ENCODE results near the gene FOXA2. TPM values are rescaled to one million over a fixed set of nuclear protein-coding genes. Genes with fewer than 3 reads are reported as not detected.

The FOXA2 gene
- 4.0 and 10.9 TPM in 2 replicates for total RNA-seq

DNA sequence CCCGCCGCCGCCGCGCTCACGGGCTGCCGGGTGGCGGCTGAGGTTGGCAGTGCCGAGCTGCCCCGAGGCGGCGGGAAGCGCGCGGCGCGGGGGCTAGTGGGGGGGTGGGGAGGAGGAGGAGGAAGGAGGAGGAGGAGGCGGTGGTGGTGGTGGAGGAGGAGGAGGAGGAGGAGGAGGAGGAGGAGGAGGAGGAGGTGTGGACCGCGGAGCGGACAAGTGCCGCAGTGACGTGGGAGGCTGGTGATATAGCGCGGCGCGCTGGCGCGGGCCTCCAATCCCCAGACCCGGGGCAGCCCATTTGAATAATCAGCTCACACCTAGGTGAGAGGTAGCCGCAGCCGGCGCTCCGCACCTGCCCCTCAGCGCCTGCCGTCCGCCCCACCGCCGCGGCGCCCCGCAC is at the start of gene FOXA2:
Gene FOXA2, minus strand, starts transcription at position 51 of the 400 bp plus-strand sequence. CDS start 294 bp downstream, outside the sequence.

